AG09309 (cell line): ENCODE measurements around the gene LAMA2.
A peak's percentile ranks its signal among the peaks of the same experiment; 100 is the strongest.

Experiments
- DNase-seq: peaks from one replicate; pipeline ENCODE4 v3.0.0-alpha.2; 2010; ENCODE audit warnings: low read depth
- H3K4me3 ChIP-seq: 2 replicates; pipeline ENCODE4 v1.5.1; 2011; ENCODE audit warnings: mild to moderate bottlenecking, low read depth, low read length, moderate library complexity; ENCODE audit not compliant: control insufficient read depth
- CTCF ChIP-seq: IDR thresholded peaks from 2 replicates; pipeline ENCODE4 v1.5.1; 2011; ENCODE audit warnings: mild to moderate bottlenecking, low read depth, low read length, inconsistent platforms; ENCODE audit not compliant: insufficient read depth, control insufficient read depth; ENCODE audit errors: missing control alignments

The LAMA2 gene

GRCh38 chr6:129331450-129332138 is 448.7 kb downstream of the LAMA2 start:
- H3K4me3 ChIP-seq, result no peak overlapping the region
- TF ChIP-seq CTCF, result no peak
- no peak for DNase-seq

DNA sequence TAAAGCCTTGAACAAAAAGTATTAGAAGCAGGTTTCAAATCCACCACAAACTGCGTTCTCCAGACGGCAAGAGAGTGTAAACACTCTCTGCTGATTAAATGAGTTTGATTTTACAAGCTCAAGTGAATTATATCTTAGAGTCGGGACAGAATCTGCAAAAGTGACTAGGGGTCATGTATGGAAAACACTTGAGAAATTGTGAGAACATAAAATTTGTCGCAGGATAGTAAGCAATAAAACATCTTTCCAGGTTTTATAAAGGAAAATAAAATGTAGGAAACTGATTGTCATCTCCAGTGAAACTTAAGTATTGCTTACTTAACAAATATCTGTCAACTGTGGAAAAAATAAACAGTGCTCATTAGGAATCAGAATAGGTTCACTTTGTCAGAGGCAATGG is 452.9 kb downstream of the LAMA2 start:
- H3K4me3 ChIP-seq, result no peak overlapping the region
- TF ChIP-seq CTCF, result no peak
- DNase-seq, result no peak

GRCh38 chr6:129338683-129339082 is 455.7 kb downstream of the LAMA2 start:
- DNase-seq, result no peak
- TF ChIP-seq CTCF, result no peak
- no peak overlapping the region for H3K4me3 ChIP-seq

GRCh38 chr6:129340983-129341382 is 458.0 kb downstream of the LAMA2 start:
- no peak for TF ChIP-seq CTCF
- H3K4me3 ChIP-seq, result no peak overlapping the region
- peak; percentile 72 for DNase-seq

GRCh38 chr6:129342243-129342642 is 459.3 kb downstream of the LAMA2 start:
- DNase-seq, result peak; percentile 46
- TF ChIP-seq CTCF, result no peak
- H3K4me3 ChIP-seq, result no peak overlapping the region

DNA sequence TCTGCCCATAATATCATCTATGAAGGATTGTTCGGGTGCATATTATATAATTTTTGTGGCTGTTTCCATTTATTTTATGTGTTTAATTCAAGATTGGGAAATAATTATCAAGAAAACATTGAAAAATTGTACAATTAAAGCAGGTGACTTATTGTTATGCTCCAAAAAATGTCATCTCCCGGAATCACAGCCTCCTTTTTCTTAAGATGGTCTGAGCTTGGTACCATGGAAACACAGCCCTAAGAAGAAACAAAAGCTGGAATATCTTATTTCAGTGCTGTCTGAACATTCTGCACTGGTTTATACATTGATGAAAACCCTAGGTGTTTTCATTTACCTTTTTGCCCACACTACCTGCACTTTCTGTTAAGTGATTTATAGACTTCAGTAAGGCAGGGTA is 459.9 kb downstream of the LAMA2 start:
- no peak for TF ChIP-seq CTCF

GRCh38 chr6:129344379-129344778 is 461.4 kb downstream of the LAMA2 start:
- TF ChIP-seq CTCF, result no peak
- H3K4me3 ChIP-seq, result no peak overlapping the region
- no peak for DNase-seq

More for the DNA sequence above, 459.9 kb downstream of the LAMA2 start:
- no peak for DNase-seq
- H3K4me3 ChIP-seq, result no peak overlapping the region
